ENCODE data around the gene MORN1.
A peak's percentile ranks its signal among the peaks of the same experiment; 100 is the strongest.
"Not testable (repeated sequence)": the region's sequence is repeated elsewhere in the genome, so short reads cannot be mapped to it uniquely, and the experiment has no call there.

MORN1 gene

DNA sequence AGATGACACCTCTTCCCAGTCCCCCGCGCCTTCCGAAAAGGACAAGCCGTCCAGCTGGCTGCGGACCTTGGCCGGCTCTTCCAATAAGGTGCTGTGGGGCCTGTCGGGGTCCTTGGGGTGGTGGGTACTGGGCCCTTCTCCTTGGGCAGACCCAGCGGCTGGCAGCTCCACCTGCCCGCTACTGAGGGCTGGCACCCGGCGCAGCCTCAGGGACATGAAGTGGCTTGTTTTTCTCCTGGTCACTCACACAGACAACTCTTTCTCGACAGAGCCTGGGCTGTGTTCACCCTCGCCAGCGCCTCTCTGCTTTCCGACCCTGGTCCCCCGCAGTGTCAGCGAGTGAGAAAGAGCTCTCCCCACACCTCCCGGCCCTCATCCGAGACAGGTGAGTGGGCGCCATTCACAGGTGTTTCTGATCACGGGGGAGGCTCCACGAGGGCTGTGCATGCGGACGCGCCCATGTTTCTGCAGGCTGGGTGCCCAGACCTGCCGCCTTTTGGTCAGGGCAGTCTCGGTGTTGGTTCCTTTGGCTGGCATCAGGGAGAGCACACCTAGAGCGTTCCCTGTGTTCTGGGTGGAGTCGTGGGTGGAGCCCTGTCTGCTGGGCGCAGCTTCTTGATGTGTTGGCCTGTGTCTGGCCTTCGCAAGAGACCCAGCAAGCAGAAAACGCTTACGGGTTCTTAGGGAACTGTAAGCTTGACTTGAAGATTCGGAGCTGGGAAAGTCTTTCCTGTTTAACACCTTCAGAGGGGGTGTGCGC is 88.2 kb downstream of the MORN1 start:
- no peak for DNase-seq

DNA sequence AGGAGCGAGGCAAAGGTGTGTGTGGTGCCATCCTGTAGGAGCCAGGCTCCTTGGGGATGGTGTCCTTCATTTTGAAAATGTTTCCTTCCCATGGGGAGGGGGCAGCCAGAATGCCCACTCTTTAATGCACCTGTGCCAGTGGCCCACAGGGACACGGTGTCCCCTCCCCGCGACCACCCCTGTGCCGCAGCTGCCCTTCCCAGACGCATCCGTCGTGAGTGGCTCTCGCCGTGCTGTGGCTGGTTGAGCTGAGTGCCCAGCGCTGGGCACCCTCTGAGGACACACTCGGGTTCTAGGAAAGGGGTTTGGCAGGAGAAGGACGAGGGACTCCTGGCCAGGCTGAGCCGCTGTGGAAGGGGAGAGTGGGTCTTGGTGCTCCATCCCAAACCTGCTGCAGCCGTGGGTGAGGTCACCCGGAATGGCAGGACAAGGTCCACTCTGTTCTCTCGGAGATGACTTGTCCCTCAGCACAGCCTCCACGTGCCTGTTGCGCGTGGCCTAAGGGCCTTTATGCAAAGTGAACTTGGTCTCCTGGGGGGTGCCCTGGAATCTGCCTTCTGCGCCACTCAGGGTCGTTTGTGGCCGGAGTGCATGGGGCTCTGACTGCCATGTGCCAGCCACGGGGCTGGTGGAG is 88.9 kb downstream of the MORN1 start:
- no peak for DNase-seq

DNA sequence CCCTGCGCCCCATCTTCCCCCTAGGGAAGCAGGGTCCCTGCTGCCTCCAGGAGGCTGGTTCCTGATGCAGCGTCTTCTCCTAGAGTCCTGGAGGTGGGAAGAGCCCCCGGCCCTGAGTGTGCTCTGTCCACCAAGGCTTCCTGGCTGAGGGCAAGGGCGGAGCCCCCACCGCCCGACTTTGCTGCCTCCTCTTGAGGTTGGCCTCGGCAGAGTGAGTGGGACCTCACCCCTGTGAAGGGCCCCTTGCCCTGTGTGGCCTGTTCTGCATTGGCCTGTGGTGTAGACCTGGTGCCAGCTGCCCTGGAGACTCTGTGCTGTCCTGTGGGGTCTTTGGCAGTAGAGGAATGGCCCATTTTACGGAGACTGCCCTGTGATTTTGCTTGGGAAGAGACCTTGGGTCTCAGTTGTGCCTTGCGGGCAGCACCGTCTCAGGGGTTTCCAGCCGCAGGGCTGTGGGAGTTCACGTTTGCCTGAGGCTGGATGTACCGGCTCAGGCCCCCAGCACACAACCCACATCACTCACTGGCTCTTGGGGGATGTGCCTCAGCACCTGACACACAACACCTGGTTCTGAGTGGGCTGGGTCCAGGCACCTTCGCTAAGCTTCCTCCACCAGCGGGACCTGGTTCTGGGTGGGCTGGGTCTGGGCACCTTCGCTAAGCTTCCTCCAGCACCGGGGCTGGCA is 89.6 kb downstream of the MORN1 start:
- DNase-seq = no peak

DNA sequence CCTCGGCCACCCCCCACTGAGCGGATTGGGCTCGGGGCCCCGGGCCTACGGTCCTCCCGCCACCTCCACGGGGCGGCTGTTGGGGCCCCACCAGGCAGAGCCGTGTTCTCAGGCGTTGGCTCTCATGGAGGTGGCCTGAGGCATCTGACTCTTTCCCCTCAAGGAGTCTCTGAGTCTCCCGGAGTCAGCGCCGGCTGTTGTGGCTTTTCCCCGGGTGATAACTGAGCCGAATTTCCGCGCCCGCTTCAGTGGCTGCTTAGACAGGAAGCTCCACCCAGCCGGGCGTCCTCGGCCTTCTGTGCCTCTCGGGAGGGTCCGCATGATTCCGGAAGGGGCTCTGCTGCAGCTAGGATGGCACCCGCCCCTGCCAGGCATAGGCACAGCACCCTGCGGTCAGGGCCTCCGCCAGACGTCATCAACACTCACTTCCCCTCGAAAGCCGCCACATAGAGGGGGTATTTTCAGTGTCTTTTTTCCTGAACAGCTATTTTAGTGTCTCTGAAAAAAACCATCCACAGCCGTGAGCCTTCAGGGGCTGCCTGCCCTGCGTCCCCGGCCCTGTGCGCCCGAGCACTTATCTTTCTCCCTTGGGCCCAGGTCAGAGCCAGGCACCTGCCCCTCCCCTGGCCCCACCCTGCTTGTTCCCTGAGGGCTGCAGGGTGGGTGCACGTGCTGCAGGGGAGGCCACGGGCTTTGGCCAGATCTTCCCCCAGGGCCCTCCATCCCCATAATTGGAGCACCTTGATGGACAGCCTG is 90.3 kb downstream of the MORN1 start:
- DNase-seq = no peak

DNA sequence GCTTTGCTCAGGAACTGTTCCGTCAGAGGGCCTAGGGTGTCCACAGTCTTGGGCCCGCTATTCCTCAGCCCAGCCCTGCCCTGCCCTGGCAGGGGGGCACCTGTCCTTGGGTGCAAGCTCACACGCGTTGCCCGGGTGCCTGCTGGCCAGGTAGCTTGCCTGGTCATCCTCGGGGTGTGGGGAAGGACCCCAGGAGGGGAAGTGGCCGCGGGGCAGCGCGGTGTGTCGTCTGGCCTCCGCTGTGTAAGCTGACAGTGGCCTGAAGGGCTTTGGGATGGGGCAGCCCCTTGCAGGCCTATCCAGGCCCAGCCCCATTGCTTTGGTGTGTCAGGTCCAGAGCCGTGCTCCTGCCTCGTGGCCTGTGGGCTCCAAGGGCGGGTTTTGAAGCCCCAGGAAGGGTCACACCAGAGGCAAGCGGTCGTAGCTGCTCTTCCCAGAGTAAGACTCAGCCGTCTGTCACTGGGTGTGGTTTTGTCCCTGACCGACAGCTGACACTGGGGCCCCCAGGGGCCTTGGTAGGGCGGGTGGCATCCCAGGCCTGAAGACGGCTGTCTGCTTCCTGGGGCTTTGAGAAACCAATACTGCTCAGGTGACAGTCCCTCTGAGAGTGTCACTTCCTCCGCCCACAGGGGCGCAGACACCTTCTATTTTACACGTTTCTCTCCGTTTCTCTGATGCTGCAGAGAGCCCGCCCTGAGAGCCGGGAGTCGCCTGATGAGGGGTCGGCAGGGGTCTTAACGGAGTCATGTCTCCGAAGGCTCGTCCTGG is 91.2 kb downstream of the MORN1 start:
- DNase-seq = no peak

DNA sequence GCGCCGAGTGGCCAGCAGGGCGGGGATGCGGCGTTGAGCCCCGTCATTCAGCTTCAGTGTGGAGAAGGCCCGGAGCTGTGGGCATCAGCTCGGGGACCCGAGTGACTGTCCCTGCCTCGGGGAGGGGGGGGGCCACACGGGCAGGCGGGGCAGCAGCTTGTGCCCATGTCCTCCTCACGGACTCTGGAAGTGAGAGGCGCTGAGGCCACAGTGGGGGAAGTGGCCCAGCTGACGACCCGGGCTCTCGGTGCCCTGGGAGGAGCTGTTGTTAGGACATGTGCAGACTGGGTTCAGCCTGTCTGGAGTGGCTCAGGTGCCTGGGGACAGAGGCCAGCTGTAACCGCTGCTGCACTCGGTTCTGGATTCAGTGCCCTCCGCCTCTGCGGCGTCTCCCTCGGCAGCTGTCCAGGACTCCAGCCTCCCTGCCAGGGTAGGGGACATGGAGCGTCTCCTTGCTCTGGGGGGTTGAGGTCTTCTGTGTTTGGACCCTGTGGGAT is 92.2 kb downstream of the MORN1 start:
- DNase-seq = no peak

DNA sequence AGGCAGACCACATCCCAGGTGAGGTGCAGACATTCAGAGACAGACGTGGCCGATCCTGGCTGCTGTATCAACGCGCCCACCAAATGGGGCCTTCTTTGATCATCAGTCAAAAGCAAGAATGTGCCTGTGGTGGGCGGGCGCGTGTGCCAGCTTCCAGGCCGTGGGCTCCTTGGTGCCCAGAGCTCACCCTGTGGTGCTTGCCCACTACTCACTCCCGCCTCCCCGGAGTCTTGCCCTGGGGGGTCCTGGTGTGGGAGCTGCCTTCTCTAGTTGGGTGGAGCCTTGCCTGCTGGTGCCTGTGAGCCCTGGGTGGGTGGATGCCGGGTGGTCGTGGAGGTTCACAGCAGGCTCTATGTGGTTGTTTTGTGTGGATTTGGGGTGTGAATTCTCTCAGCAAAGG is 92.7 kb downstream of the MORN1 start:
- no peak for DNase-seq

DNA sequence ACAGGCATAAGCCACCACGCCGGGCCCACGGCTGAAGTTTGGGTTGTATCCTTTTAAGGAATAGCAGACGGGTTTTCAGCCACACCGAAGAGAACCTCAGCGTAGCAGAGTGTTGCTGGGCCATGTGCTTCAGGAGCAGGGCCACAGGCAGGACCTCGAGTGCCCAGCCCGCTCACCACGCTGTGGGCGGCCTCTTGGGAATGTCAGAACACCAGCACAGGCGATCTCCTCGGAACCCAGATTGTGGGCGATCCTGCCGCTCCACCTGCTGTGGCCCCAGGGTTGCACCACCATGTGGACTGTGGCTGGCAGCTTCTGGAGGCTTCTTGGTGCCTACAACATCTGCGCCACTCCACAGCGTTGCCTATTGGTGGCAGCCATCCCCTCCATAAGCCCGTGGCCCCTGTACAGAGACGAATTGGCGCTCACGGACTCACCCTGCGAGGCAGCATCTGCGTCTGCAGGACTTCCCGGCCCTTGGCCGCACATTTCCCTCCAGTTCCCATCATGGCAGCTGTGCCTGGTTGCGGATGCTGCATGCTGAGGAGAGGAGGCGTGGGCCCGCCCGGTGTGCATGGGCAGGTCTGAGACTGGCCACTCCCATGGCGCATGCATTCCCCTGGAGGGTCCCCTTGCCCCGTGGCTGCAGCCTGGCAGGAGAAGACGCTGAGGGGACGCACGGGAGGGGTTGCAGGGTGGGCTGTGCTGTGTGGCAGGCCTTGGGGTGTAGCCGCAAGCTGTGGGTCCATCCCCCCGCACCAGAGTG is 93.9 kb downstream of the MORN1 start:
- DNase-seq = no peak

DNA sequence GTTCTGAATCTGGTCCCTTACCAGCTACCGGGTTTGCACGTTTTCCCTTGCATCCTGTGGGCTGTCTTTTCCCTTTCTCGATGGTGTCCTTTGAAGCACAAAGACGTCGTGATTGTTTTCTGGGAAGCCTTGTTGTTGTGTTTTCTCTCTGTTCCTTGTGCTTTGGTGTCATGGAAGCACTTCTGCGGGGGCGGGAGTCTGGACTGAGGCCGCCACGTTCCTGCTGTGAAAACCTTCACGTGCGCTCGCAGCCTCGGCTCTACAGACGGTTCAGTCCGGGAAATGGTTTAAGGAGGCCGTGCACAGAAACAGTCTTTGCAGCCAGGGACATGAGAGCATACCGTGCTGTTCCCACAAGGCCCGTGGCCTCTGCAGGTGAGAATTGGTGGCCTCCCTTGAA is 94.7 kb downstream of the MORN1 start:
- DNase-seq = no peak

DNA sequence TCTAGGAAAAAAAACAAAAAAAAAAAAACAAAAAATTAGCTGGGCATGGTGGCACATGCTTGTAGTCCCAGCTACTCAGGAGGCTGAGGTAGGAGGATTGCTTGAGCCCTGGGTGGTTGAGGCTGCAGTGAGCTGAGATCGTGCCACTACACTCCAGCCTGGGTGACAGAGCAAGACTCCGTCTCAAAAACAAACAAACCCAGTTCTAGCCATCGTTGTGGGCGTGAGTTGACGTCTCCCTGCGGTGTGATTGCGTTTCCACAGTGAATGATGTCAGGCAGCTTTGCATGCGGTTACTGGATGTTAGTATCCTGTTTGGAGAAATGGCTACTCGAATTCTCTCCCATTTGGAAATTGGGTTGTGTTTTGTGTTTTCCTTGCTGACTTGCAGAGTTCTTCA is 95.1 kb downstream of the MORN1 start:
- DNase-seq = not testable (repeated sequence)

DNA sequence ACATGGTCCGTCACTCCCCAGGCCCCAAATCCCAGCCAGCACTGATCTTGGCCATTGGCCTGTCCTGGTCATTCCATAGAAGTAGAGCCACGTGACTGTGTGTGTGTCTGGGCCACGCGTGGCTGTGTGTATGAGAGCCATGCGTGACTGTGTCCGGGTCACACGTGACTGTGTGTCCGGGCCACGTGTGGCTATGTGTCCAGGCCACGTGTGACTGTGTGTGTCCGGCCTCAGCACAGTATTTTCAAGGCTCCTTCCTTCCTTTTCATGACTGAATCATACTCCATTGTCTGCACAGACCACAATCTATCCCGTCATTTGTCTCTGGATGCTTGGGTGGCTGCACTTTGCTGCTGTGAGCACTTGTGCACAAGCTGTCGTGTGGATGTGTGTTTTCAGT is 95.8 kb downstream of the MORN1 start:
- no peak for DNase-seq

DNA sequence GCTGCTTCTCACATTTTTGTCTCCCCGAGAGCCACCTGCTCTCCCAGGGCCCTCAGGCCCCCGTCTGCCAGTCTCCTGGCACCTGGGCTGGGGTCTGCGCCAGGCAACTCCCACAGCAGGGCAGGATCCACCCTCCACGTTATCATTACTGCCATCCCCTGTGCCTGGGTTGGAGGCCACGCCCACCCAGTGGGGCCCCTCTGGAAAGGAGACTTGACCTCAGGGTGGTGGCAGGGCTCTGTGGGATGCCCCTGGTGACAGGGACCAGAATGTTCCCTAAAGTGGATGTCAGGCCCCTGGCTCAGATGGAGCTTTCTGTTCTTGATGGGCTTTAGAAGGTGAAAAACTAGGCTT is 96.7 kb downstream of the MORN1 start:
- DNase-seq = no peak

DNA sequence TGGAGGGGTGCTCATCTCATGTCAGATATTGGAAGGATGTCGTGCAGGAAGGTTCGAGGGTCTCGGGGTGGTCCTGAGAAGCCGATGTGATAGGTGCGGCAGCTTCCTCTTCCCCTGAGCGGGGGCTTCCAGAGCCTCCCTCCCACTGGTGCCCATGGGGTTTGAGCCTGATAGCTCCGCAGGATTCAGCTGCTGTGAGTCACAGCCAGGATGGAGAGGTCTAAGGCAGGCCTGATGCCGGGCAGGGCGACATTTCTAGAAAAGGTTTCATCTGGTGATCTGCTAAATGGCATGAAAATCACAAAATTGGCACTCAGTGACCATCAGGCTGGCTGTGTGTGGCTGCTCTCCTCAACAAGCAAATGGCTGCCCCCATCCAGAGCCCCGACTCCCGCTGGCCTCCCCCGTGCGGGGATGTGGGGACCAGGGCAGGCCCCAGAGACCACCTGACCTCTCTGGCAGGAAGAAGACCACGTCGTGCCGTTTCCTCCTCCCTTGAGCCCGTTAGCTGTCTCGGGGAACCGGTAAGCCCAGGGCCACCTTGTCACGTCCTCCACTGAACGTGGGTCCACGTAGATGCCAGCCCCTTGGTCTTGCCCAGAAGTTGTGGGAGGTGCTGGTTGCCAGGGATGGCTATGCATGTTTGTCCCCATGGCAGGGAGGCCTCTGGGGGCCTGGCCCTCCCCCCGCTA is 97.2 kb downstream of the MORN1 start:
- no peak for DNase-seq

DNA sequence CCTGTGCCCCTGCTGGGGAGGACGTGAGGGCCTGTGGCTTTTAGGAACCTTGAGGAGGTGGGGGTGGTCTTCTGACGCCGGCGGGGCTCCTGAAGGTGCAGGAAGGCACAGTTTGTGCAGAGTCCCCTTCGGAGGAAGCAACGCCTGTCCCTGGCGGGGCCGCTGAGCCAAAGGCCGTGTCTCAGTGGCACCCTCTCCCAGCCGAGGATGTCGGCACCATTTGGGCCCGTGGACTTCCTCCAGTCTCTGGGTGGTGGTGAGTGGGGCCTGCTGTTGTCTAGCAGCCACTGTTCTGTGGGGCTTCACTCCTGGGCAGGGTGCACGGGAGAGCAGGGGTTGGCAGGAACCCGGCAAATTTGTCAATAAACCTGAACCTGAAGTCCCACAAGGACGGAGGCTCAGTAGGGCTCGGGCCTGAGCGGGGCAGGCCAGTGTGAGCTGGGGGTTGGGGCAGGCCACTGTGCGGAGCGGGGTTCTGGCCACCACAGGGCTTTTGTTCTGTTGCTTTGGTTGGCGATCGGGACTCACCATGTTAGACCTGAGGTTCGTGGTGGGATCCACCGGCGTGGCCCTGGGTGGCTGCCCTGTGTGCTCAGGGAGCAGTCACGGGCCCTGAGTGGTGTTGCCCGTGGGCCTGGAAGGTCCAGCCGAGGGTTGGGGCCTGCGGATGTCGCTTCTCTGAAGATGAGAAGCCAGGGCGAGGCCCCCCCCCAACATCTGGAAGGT is 98.5 kb downstream of the MORN1 start:
- DNase-seq = no peak

DNA sequence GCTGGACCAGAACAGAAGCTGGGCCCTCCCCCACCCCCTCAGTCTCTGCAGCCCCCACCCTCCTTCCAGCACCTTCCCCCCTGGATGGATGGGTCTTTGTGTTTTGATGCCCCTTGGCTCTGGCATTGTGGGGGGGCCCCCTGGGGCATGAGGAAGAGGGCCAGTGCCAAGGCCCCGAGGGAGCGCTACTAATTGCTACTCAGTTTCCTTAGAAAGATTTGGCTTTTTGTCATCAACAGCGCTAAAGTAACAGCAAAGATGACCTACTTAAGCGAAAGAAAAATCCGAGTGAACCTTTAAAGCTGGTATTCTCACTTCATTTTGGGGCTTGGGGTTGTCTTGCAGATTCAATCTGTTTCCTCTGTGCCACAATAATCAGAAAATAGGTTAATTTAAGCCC is 99.8 kb downstream of the MORN1 start:
- DNase-seq = no peak

DNA sequence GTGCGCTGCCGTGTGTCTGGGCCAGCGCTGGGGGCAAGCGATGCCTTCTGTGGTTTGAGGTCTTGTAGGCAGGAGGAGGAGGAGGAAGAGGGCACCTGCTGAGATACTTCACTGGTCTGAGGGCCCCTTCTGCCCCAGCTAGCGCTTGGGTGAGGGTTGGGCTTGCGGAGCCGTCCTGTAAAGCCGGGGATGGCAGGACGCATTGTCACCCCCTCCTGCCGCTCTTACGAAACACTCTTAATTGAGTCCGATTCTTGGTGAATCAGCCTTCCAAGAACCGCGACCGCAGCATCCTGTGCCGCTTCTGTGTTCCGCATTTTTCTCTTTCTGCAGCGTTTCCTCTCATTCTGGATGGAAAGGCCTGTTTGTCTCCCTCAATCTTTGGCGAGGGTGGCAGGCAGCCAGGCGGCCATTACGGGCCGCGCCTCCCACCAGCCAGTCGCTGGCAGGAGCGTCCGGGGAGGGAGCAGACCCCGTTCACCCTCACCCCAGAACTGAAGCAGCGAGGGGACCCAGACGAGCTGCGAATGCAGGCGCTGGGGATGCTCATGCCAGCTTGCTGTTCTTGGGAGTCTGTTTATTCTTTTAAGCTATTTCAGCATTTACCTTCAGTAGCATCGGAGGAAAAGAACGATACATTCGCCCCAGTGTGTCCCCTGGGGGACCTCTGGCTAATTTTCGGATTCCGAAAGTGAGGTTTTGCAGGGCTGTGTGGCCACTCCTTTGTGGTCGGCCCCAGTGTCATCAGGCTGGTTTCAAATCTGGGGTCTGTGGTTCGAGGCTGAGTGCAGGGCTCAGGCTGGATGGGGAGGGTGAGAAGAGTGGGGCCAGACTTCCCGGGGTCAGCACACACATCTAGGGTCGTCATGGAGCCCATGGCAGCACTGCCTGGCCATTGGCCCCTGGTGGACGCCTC is 100.5 kb downstream of the MORN1 start:
- peak; percentile 97 for DNase-seq

DNA sequence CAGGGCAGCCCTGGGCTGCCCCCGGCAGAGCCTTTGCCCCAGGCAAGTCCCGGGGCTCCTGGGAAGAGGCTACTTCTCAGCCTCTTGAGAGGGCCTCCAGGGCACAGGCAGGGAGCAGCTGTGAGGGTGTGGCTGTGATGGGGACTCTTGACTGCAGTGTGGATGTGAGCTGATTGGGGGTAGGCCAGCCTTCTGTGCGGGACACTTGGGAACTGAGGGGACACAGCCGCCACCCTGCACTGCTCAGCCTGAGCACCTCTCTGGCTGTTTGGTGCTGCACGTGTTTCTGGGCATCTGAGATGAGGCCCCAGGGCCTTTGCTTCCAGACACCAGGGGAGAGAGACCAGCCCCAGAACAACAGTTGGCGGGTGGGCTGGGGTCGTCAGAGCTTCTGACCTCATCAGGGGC is 101.2 kb downstream of the MORN1 start:
- peak; percentile 42 for DNase-seq

DNA sequence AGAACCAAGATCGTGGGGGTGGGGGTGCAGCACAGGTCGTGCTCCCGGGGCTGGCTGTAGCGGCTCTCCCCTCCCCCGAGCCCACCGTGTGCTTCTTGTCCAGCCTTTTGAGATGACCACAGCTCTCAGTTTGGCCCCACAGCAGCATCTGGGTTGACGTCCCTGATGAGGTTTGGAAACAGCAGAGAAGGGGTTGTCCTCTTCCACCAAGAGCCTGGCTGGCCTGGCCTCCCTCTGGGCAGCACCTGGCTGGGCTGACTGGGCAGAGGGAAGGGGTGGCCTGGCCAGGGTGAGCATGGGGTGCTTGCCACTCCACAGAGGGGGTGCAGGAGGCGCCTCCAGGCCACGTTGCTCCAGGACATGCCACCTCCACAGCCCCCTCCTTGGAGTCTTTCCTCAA is 101.7 kb downstream of the MORN1 start:
- no peak for DNase-seq

DNA sequence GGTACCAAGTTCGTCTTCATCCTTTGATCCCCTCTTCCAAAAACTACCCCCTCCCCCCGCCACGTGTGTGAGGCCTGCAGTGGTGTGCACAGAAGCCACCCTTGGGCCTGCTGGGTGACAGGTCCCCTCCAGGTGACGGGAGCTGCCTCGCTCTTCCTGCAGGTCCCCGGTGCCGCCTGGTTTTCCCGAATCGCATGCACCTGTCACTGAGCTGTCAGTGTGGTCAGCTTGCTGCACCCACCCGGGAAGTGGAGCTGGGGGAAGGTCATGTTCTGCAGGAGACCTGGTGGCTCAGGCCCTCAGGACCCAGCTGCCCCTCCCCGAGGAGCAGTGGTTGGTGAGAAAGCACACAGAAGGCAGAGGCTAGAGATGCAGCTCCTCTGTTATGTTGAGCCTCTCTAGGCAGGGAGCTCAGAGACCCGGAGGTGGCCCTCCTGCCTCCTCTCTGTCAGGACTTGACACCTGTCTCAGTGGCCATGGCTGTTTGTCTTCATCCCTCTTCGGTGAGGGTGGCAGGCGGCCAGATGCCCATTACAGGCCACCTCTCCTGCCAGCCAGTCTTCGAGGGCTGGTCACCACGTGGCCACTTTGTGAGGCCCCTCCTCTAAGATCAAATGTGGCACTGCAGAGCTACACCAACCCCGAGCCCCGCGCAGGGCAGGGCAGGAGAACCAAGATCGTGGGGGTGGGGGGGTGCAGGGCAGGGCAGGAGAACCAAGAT is 102.4 kb downstream of the MORN1 start:
- no peak for DNase-seq
